HepG2 (cell line): ENCODE data around the gene PRSS38. TPM values are rescaled to one million over a fixed set of nuclear protein-coding genes. Genes with fewer than 3 reads are reported as not detected.

Experiments used
- ATAC-seq: fragments of 200-7000 bp; cut with Tn5 transposase; 3 replicates; pipeline ENCODE4 v1.9.1; 2020; ENCODE audit warnings: mild to moderate bottlenecking, moderate library complexity
- BruUV-seq: library from RNA; stranded (reverse); fragments of 400-500 nt; replicated peaks from 2 replicates; lab custom pipeline; 2021; lab: Mats Ljungman, UMichigan
- CTCF ChIA-PET: fragments of 300-600 bp; formaldehyde crosslinking; extraction: SDS; loops from one replicate; lab custom pipeline; 2021; ENCODE audit warnings: low total read pairs, inconsistent platforms, low intra/inter-chr PET ratio; lab: Yijun Ruan, JAX
- POLR2A ChIA-PET: fragments of 350-600 bp; sonication (Branson Sonifier 250); formaldehyde crosslinking; loops from one replicate; lab custom pipeline; 2020; ENCODE audit warnings: antibody characterized with exemption, inconsistent platforms; lab: Yijun Ruan, JAX
- DNase-seq: peaks from one replicate; pipeline ENCODE4 v3.0.0-alpha.2; 2015; ENCODE audit warnings: low spot score
- FAIRE-seq: peaks from 3 replicates; lab custom pipeline; 2011; peaks lifted over from hg19 to GRCh38; lab: Jason Lieb, UNC
- H2AFZ ChIP-seq: one replicate; pipeline ENCODE4 v1.6.1; 2011; ENCODE audit warnings: low read length, inconsistent platforms
- H3K27ac ChIP-seq: fragments of 300-600 bp; 3 replicates; pipeline ENCODE4 v1.8.0; 2011; ENCODE audit warnings: mixed run types, mild to moderate bottlenecking, mixed read lengths, low read length, inconsistent platforms; ENCODE audit not compliant: insufficient read depth; ENCODE audit errors: extremely low read length
- H3K27me3 ChIP-seq, 2 experiments: fragments of 200-600 bp in 1 of 2; 2 replicates in 1 of 2; 3 replicates in 1 of 2; pipeline versions ENCODE4 v1.6.0 to v1.8.0; 2011; ENCODE audit warnings: low read length in 2 of 2, mild to moderate bottlenecking in 2 of 2, moderate library complexity in 2 of 2, inconsistent platforms in 1 of 2; ENCODE audit not compliant: insufficient read depth in 2 of 2, control insufficient read depth in 1 of 2
- H3K36me3 ChIP-seq, 2 experiments: fragments of 200-600 bp in 1 of 2; replicated peaks in 1 of 2; 2 replicates in 1 of 2; 3 replicates in 1 of 2; pipeline versions ENCODE4 v1.5.1 to v1.8.0; 2011; ENCODE audit warnings: low read length in 2 of 2, inconsistent platforms in 1 of 2; ENCODE audit not compliant: insufficient read depth in 2 of 2, control insufficient read depth in 1 of 2
- H3K4me1 ChIP-seq: 2 replicates; pipeline ENCODE4 v1.5.1; 2012; ENCODE audit warnings: low read length, inconsistent platforms; ENCODE audit not compliant: insufficient read depth
- H3K4me2 ChIP-seq: 2 replicates; pipeline ENCODE4 v1.6.0; 2011; ENCODE audit warnings: low read depth, low read length, inconsistent platforms
- H3K4me3 ChIP-seq, 3 experiments: fragments of 200-600 bp in 1 of 3; sonication (generic), shearing (Covaris generic) in 1 of 3; replicated peaks in 1 of 3; 2 replicates each; pipeline ENCODE4 v1.5.1; 2011 to 2016; ENCODE audit warnings: low read length in 3 of 3, inconsistent platforms in 2 of 3, low read depth in 2 of 3, mild to moderate bottlenecking in 2 of 3, control low read depth in 1 of 3, mixed read lengths in 1 of 3; ENCODE audit not compliant: insufficient read depth in 1 of 3
- H3K79me2 ChIP-seq: one replicate; pipeline ENCODE4 v1.6.1; 2011; ENCODE audit warnings: low read length, inconsistent platforms; ENCODE audit not compliant: insufficient read depth
- H3K9ac ChIP-seq: 2 replicates; pipeline ENCODE4 v1.6.0; 2011; ENCODE audit warnings: mild to moderate bottlenecking, low read depth, low read length, inconsistent platforms; ENCODE audit not compliant: insufficient read depth
- H3K9me3 ChIP-seq: 2 replicates; pipeline ENCODE4 v1.5.1; 2012; ENCODE audit warnings: mild to moderate bottlenecking, low read length
- H4K20me1 ChIP-seq: 2 replicates; pipeline ENCODE4 v1.6.0; 2011; ENCODE audit warnings: inconsistent platforms, mild to moderate bottlenecking, low read length, moderate library complexity; ENCODE audit not compliant: insufficient read depth
- IKZF5 ChIP-seq: IDR thresholded peaks from 2 replicates; pipeline ENCODE4 v1.6.1; 2018; ENCODE audit warnings: missing genetic modification reagents, mild to moderate bottlenecking, missing compliant biosample characterization
- ISX ChIP-seq: sonication (generic); formaldehyde crosslinking; conservative IDR thresholded peaks from 2 replicates; pipeline ENCODE4 v1.5.0; 2020; ENCODE audit warnings: missing genetic modification reagents
- NFAT5 ChIP-seq: sonication (generic); formaldehyde crosslinking; IDR thresholded peaks from 2 replicates; pipeline ENCODE4 v1.4.0; 2020; ENCODE audit warnings: missing genetic modification reagents
- PCBP2 ChIP-seq: fragments of 200-400 bp; formaldehyde crosslinking; optimal IDR thresholded peaks from 2 replicates; pipeline ENCODE3; 2018; ENCODE audit warnings: low read length, low read depth; ENCODE audit not compliant: poor library complexity, severe bottlenecking
- POGK ChIP-seq: sonication (generic); formaldehyde crosslinking; conservative IDR thresholded peaks from 2 replicates; pipeline ENCODE4 v1.8.0; 2022; ENCODE audit warnings: mild to moderate bottlenecking, moderate library complexity, missing genetic modification reagents
- RARG ChIP-seq: sonication (generic); formaldehyde crosslinking; IDR thresholded peaks from 2 replicates; pipeline ENCODE4 v1.4.0; 2020; ENCODE audit warnings: low read depth, mild to moderate bottlenecking, missing genetic modification reagents
- SALL1 ChIP-seq: sonication (generic); formaldehyde crosslinking; IDR thresholded peaks from 2 replicates; pipeline ENCODE4 v1.8.0; 2022; ENCODE audit warnings: mild to moderate bottlenecking, missing genetic modification reagents
- WGBS: methylation state at CpG from one replicate; pipeline ENCODE4 v1.1.6; 2017; ENCODE audit warnings: low lambda C conversion rate; 5-methylcytosine and 5-hydroxymethylcytosine counted together
- in situ Hi-C: cut with HindIII; loops from 2 replicates; pipeline ENCODE4 v1.10.0; 2017; ENCODE audit warnings: low pct_unique_long_range_greater_than_20kb; ENCODE audit not compliant: extremely low pct_ligation_motif_present
- intact Hi-C: fragments of 100-400 bp; cut with micrococcal nuclease; formaldehyde crosslinking; loops from one replicate; pipeline ENCODE4 v1.10.0; 2022; ENCODE audit not compliant: unreplicated experiment
- polyA plus RNA-seq, 8 experiments: library from polyadenylated mRNA; depleted of rRNA in 3 of 8; stranded (reverse) in 7 of 8; unstranded in 1 of 8; fragments of >200 nt; fragmentation: Illumina TruSeq in 4 of 8; extraction: Trizol in 4 of 8; gene quantifications; 2 replicates each; pipeline versions ENCODE4 v1.2.1 to v1.2.3, GENCODE V29; 2011 to 2016; ENCODE audit warnings: low read depth in 4 of 8, missing spikeins in 1 of 8, mixed read lengths in 1 of 8; ENCODE audit not compliant: insufficient read depth in 1 of 8
- total RNA-seq, 5 experiments: library from RNA; depleted of rRNA; stranded (reverse); fragments of >200 nt; fragmentation: Illumina TruSeq; extraction: Trizol; gene quantifications; 2 replicates each; pipeline ENCODE4 v1.2.3, GENCODE V29; 2016; ENCODE audit warnings: low read depth in 1 of 5

The PRSS38 gene
- total and polyA plus RNA-seq, 2 of the 13 experiments (the other 11 are each of a cell fraction or from before 2014, with no cell fraction given) = not detected

GRCh38 chr1:227869851-227870305 lies 54.4 kb downstream of the PRSS38 start:
- Histone ChIP-seq H2AFZ (no peak overlapping the region), H3K9me3 (peaks cover 9% of the 10 kb centered on the region; the same call in 1 of the 2 replicates), H3K4me3 (no peak overlapping the region), H3K27me3 (peaks cover 0 to 6% of the 10 kb centered on the region in 2 experiments; a peak in 2 of 5 replicates), H3K27ac (no peak overlapping the region), H4K20me1 (no peaks in the 10 kb centered on the region), H3K4me1 (no peaks in the 10 kb centered on the region), H3K36me3 (no peaks in the 10 kb centered on the region), H3K9ac (no peak overlapping the region), H3K79me2 (no peaks in the 10 kb centered on the region), H3K4me2 (no peak overlapping the region)
- no peak for FAIRE-seq
- BruUV-seq = no TSS peak
- ChIA-PET CTCF (no interaction called here), POLR2A (no interaction called here)
- ATAC-seq = no peak
- intact Hi-C loops = no loop called here
- TF ChIP-seq ISX (CRISPR knock-in tag) = no peak
- no peak for TF ChIP-seq PCBP2
- no peak for TF ChIP-seq RARG (CRISPR knock-in tag)
- no peak for TF ChIP-seq IKZF5 (CRISPR knock-in tag)
- no peak for TF ChIP-seq SALL1 (CRISPR knock-in tag)
- no peak for TF ChIP-seq POGK (CRISPR knock-in tag)
- no peak for TF ChIP-seq NFAT5 (CRISPR knock-in tag)
- no peak for DNase-seq
- WGBS = 3% methylated on average over 4 of the region's 5 CpGs
- in situ Hi-C loops = no loop called here
